GM12801 (cell line): ENCODE data around the gene ATP10D.

Experiments used
- TF ChIP-seq, protein P1 (sequence below): IDR thresholded peaks from one replicate; pipeline ENCODE4 v1.5.1; 2011; ENCODE audit warnings: control low read depth; ENCODE audit not compliant: insufficient read length; ENCODE audit errors: extremely low read depth

ATP10D gene

DNA sequence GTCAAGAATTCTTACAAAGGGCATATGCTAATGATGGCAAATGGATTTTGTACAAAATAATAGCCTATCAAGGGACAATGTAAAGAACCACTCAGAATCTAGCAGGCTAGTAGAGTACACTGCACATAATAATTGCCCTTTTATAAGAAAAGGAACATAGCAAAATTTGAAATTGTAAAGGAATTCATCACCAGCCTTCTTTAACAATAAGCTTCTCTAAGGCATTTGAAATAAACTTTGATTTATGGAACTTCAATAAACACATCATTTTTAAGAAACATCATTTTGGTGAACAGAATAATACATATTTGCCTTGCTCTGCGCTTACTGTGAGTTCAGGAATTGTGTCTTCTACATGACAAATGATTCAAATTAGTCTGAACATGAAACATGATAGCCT lies 9.7 kb upstream of the ATP10D start:
- TF ChIP-seq, protein P1, sequence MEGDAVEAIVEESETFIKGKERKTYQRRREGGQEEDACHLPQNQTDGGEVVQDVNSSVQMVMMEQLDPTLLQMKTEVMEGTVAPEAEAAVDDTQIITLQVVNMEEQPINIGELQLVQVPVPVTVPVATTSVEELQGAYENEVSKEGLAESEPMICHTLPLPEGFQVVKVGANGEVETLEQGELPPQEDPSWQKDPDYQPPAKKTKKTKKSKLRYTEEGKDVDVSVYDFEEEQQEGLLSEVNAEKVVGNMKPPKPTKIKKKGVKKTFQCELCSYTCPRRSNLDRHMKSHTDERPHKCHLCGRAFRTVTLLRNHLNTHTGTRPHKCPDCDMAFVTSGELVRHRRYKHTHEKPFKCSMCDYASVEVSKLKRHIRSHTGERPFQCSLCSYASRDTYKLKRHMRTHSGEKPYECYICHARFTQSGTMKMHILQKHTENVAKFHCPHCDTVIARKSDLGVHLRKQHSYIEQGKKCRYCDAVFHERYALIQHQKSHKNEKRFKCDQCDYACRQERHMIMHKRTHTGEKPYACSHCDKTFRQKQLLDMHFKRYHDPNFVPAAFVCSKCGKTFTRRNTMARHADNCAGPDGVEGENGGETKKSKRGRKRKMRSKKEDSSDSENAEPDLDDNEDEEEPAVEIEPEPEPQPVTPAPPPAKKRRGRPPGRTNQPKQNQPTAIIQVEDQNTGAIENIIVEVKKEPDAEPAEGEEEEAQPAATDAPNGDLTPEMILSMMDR = no peak

DNA sequence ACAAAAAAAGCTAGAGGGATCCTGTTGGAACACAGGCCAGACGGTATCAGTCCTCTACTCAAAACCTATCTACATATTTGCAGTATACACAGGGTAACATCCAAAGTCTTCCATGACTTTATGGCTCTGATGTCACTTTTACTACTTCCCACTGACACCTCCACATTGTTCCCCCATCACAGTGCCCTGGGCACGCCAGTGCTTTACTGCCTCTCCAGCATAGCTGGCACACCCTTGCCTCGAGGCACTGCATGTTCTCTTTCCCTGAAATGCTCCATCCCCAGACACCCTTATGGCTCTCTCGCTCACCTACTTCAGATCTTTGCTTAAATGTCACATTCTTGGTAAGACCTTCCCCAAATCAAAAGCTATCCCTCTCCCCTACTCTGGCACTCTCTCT lies 6.3 kb upstream of the ATP10D start:
- TF ChIP-seq, protein P1 = no peak

DNA sequence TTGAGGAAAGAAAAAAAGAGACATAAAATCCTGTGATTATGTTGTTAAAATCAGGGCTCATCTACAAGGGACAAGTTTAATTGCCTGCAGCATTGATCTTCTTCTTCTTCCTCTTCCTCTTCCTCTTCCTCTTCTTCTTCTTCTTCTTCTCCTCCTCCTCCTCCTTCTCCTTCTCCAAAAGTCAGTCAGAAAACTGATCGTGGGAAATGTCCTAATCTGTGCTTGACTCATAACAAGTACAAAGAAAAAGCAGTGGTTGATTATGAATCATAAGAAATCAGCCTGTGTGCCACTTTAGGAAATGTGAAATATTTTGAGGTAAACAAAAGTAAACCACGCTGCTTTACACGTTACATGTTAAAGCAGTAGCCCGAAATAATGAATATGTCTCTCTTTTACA lies 2.7 kb upstream of the ATP10D start:
- TF ChIP-seq, protein P1 = no peak

DNA sequence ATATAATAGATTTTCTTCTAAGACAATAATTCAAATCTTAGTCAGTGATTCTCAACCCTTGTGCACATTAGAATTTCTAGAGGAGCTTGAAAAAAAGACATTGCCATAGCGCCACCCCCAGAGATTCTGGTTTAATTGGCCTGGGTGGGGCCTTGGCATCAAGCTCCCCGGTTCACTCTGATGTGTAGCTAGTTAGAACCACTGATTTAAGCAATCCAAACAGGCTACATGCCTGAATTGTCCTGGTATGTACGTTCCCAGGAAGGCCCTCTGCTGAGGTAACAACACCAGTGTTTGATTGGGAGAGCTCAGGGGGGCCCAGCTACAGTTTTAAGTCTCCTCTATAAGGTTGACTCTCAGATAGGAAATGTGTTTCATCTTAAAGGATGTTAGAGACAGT lies 1.3 kb upstream of the ATP10D start:
- TF ChIP-seq, protein P1 = no peak

DNA sequence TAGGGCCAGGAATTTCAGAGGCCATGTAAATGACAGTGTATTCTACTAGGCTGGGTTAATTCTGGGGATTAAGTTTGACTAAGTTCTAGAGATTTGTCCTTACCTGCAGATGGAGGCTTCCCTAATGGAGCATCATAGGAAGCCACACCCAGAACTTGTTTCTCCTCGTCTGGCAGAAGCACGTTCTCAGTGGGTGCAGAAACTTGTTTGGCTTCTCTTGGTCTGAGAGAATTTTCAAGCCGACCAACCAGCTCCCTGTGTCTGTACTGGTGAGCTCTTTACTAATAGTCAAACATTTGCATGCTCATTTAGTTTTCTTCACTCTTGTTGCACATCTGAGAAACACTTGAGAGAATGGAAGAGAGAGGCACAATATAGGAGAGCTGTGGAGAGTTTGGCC lies 907 bp upstream of the ATP10D start:
- TF ChIP-seq, protein P1 = no peak

DNA sequence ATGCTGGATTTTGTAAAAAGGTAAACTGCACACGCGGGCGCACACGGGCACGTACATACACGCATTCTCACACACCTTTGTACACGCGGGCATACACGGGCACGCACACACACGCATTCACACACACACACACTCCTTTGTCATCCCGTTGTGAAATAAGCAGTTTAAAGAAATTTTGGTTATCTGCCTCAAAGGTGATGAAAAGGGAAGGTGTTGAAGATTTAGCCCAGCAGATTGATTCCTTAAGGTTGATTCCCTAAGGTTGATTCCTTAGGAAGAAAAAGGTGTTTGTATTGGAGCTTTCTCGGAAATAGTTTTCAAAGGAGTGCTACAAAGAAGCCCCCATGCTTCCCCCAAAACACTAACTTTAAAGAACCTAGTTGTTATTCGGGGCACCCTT lies 693 bp downstream of the ATP10D start:
- TF ChIP-seq, protein P1 = no peak

DNA sequence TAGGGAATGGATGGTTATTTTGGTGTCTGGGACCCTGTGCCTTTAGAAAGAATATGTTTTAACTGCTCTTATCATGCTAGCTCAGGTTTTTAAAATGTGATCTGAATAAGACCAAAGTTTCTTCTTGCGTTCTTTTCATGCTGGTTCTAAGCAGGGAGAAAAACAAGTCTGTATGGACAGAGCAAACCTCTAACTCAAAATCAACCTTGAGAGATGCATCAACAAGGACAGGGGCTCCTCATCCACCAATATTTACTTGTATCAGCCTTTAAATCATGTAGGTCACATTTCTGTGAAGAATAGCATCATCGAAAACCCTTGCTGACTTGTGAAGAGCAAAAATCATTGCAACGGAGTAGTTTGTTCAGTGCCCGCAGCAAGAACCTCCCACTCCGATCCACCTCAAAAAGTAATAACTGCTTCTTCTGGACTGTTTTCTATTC lies 1.2 kb downstream of the ATP10D start:
- TF ChIP-seq, protein P1 = no peak

DNA sequence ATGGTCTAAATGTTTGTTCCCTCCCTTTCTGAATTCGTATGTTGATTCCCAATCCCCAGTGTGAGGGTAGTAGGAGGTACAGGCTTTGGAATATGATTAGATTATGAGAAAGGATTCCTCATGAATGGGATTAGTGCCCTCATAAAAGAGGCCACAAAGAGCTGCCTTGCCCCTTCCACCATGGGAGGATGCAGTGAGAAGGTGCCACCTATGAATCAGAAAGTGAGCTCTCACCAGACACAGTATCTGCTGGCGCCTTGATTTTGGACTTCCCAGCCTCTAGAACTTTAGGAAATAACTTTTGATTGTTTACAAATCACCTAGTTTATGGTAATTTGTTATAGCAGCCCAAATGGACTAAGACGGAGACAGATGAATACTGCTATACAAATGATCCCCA lies 3.6 kb downstream of the ATP10D start:
- TF ChIP-seq, protein P1 = no peak
